ENCODE data around the gene DGKA. TPM values are rescaled to one million over a fixed set of nuclear protein-coding genes. Genes with fewer than 3 reads are reported as not detected.

Gene DGKA
- total RNA-seq, 1 experiment from 2014 or later = 25.9 TPM

DNA sequence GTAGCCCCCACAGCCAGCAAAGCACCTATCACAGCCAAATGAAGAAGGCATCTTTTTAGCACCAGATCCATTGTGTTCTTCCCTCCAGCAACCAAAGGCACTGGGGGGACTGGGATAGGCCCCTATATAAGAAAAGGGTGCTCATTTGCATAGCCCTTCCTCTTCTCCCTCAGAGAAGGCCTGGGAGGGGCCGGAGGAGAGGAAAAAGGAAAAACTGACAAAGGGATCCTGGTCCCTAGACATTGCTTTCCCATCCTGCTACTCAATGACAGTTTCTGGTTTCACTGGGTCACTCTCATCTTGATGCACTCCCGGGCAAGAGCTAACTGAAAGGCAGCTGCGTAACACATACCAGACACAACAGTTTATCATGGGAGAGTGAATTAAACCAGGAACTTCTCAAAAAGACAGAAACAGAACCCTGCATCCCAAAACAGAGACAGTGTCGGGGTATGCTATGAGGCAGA, 35.0 kb downstream of the DGKA start, which contains the start of gene PMEL:
TSS of gene PMEL (minus strand) at position 102 of the 467 bp plus-strand sequence. CDS start at position 71, 31 bp downstream.
- Histone ChIP-seq H3K56ac (ENCODE audit: insufficient read length, low read depth, low read length) (no peak within 1 kb of the TSS), H4K20me1 (ENCODE audit: control insufficient read depth, insufficient read depth, insufficient read length) (no peaks in the 10 kb centered on the region), H2AFZ (ENCODE audit: low read length) (no peak within 1 kb of the TSS), H3T11ph (ENCODE audit: low read length) (no peak within 1 kb of the TSS), H3K18ac (ENCODE audit: insufficient read length, low read depth, low read length) (no peak within 1 kb of the TSS), H3K9me3 (ENCODE audit: control insufficient read depth, low read depth, low read length) (no peaks in the 10 kb centered on the region), H3K27me3 (ENCODE audit: insufficient read depth, low read length) (no peaks in the 10 kb centered on the region), H3K27ac (ENCODE audit: insufficient read length, low read depth, low read length) (peak within 1 kb of the TSS; percentile 46), H4K8ac (replicated peaks; ENCODE audit: insufficient read length, low read depth, low read length) (no peak within 1 kb of the TSS), H3K14ac (ENCODE audit: insufficient read depth, low read length) (no peak within 1 kb of the TSS; the same call in 1 of the 2 replicates), H3K23ac (ENCODE audit: insufficient read length, low read depth, low read length) (no peak within 1 kb of the TSS), H3K23me2 (ENCODE audit: insufficient read length, low read depth, low read length, poor library complexity, severe bottlenecking) (peaks cover 15% of the 10 kb centered on the region), H2BK5ac (ENCODE audit: insufficient read length, low read length) (no peak within 1 kb of the TSS), H3K4me1 (ENCODE audit: insufficient read depth, low read length) (peaks cover 3% of the 10 kb centered on the region; the same call in 1 of the 2 replicates), H2BK20ac (ENCODE audit: low read depth, low read length, poor library complexity, severe bottlenecking) (no peak within 1 kb of the TSS), H2BK15ac (ENCODE audit: low read depth, low read length) (no peak within 1 kb of the TSS), H4K91ac (ENCODE audit: insufficient read length, low read depth, low read length) (no peak within 1 kb of the TSS), H3K4me2 (ENCODE audit: insufficient read depth, insufficient read length, low read length) (peak within 1 kb of the TSS; percentile 93), H2BK12ac (ENCODE audit: insufficient read length, low read depth, low read length) (no peak within 1 kb of the TSS), H2AK5ac (ENCODE audit: insufficient read length, low read length) (no peak within 1 kb of the TSS), H3K4ac (ENCODE audit: low read depth, low read length) (no peak within 1 kb of the TSS), H3K79me1 (ENCODE audit: insufficient read depth, low read depth, low read length, poor library complexity, severe bottlenecking) (no peaks in the 10 kb centered on the region), H3K9ac (ENCODE audit: extremely low read depth, insufficient read length, low read length) (peak within 1 kb of the TSS; percentile 92), H4K5ac (ENCODE audit: insufficient read length, low read depth, low read length) (no peak within 1 kb of the TSS), H3K79me2 (ENCODE audit: insufficient read depth, low read length) (no peaks in the 10 kb centered on the region; the same call in 1 of the 2 replicates), H2BK120ac (ENCODE audit: low read depth, low read length, poor library complexity, severe bottlenecking) (no peak within 1 kb of the TSS)
- TF ChIP-seq, protein P1, sequence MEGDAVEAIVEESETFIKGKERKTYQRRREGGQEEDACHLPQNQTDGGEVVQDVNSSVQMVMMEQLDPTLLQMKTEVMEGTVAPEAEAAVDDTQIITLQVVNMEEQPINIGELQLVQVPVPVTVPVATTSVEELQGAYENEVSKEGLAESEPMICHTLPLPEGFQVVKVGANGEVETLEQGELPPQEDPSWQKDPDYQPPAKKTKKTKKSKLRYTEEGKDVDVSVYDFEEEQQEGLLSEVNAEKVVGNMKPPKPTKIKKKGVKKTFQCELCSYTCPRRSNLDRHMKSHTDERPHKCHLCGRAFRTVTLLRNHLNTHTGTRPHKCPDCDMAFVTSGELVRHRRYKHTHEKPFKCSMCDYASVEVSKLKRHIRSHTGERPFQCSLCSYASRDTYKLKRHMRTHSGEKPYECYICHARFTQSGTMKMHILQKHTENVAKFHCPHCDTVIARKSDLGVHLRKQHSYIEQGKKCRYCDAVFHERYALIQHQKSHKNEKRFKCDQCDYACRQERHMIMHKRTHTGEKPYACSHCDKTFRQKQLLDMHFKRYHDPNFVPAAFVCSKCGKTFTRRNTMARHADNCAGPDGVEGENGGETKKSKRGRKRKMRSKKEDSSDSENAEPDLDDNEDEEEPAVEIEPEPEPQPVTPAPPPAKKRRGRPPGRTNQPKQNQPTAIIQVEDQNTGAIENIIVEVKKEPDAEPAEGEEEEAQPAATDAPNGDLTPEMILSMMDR (conservative IDR thresholded peaks at IDR 0.05) = no peak
- H3K9me3 Mint-ChIP-seq = no peaks in the 10 kb centered on the region
- H3K4me3 Mint-ChIP-seq = peak within 1 kb of the TSS; percentile 96 to 99
- H3K27me3 Mint-ChIP-seq (ENCODE audit: low read depth) = no peaks in the 10 kb centered on the region
- peak within 1 kb of the TSS; percentile 92 to 98 (median 97) for H3K27ac Mint-ChIP-seq
- no CpG with 5 or more reads among the region's 4 CpGs for WGBS (ENCODE audit: extremely low coverage, insufficient read length, low lambda C conversion rate)
- DNase-seq = peak; percentile 66
- H3K4me1 Mint-ChIP-seq = peaks cover 22 to 28% of the 10 kb centered on the region in 2 experiments
- H3K36me3 Mint-ChIP-seq (ENCODE audit: insufficient read depth in 1 of 3, low read depth in 3 of 3) = peaks cover 9 to 33% (median 28%) of the 10 kb centered on the region in 3 experiments; a peak in 6 of 7 replicates

Data from H9 (cell line).